Sciatic nerve (tissue), 2 donors: ENCODE measurements around the gene PLA2G12B. TPM values are rescaled to one million over a fixed set of nuclear protein-coding genes. Genes with fewer than 3 reads are reported as not detected.
"Not testable (repeated sequence)": the region's sequence is repeated elsewhere in the genome, so short reads cannot be mapped to it uniquely, and the experiment has no call there.

ENCODE experiments used
- ATAC-seq: fragments of 200-7000 bp; cut with Tn5 transposase; one replicate; pipeline ENCODE4 v1.9.1; 2020; ENCODE audit warnings: mild to moderate bottlenecking, moderate library complexity
- DNase-seq: peaks from one replicate; pipeline ENCODE4 v3.0.0-alpha.2; 2020; ENCODE audit warnings: low spot score
- intact Hi-C: fragments of 100-400 bp; cut with DNase I; formaldehyde crosslinking; loops from one replicate; pipeline ENCODE4 v1.14.2; 2022
- total RNA-seq: library from RNA; stranded (reverse); fragmentation: NEBNext Ultra II Directional; extraction: Animal tissue kit (Norgen Biotek cat#: 25700); gene quantifications from one replicate; pipeline ENCODE4 v1.2.1, GENCODE V29; 2021
- donor health status: DM: no; HTN: no; CAD: no.
- donor health status: DM: no; HTN: no; CAD: no.

Gene PLA2G12B, protein sequence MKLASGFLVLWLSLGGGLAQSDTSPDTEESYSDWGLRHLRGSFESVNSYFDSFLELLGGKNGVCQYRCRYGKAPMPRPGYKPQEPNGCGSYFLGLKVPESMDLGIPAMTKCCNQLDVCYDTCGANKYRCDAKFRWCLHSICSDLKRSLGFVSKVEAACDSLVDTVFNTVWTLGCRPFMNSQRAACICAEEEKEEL
- not detected for total RNA-seq

DNA sequence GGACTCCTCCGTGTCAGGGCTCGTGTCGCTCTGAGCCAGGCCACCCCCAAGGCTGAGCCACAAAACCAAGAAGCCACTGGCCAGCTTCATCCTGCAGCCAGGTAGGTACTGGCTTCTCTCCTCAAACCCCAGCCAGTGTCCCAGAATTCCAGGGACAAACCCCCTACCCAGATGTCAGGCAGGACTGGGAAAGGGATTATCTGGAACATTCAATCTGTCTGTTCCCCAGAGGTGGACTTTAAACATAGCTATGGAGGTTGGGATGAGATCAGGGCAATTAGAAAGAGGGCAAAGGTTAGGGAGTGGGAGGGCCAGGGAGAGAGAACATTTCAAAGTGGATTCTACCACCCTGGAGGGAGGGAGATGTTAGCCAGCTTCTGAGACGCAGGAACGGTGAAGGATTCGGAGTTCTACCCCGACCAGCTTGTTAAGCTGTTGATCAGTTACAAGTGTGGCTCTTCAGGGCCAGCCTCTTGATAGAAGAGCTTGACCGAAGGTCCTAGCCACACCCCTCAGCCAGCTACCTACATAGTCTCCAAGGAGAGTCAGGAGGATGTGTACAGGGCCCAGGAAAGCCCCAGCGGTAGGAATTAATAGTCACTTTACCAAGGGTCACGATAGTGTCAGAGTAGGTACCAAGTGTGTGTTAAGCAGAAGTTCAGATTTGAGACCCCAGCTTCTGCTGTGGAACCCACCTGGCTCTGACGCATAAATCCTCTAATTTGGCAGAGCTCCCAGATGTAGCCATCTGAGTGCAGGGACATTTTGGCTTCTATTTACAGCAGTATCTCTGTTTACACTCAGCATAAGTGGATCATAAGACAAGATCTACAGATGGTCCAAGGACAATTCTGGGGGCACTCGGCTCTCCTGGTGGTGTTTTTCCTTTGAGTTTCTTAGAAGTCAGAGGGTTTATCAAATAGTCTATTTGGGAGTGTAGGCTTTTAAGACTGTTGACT, at the start of gene PLA2G12B:
PLA2G12B (minus strand) TSS at position 211 of the 959 bp plus-strand sequence; CDS start at position 90, 121 bp downstream.
- no peak for DNase-seq
- intact Hi-C loops: no loop called here
- ATAC-seq: no peak

DNA sequence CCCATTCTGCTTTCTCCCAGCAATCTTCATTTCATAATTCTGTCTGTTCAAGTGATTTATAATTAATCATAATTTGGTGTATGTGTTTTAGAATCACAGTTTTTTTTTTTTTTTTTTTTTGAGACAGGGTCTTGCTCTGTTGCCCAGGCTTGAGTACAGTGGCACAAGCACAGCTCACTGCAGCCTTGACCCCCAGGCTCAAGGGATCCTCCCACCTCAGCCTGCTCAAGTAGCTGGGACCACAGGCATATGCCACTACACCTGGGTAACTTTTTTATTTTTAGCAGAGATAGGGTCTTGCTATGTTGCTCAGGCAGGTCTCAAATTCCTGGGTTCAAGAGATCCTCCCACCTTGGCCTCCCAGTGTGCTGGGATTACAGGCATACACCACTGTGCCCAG, 49.2 kb upstream of the PLA2G12B start:
- DNase-seq (no peak), ATAC-seq (no peak)
- intact Hi-C loops: no loop called here

DNA sequence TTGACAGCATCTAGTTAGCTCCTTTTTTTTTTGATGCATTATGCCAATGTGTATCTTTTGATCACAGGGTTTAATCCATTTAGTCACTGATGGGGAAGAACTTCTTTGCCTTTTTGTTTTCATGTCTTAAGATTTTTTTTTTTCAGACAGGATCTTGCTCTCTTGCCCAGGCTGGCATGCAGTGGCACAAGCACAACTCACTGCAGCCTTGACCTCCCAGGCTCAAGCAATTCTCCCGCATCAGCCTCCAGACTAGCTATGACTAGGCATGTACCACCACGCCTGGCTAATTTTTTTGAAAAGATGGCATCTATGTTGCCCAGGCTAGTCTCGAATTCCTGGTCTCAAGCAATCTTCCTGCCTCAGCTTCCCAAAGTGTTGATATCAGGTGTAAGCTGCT, 46.4 kb upstream of the PLA2G12B start:
- ATAC-seq (no peak), DNase-seq (no peak)
- intact Hi-C loops: no loop called here

DNA sequence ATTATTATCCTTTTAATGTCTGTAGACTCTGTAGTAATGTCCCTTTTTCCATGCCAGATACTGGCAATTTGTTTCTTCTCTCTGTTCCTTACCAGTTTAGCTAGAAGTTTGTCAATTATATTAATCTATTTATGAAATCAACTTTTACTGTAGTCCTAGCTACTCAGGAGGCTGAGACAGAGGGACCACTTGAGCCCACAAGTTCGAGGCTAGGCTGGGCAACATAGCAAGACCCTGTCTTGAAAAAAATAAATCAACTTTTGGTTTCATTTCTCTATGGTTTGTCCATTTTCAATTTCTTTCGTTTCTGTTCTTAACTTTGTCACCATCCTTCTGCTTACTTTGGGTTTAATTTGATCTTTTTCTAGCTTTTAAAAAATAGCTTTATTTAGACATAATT, 42.5 kb upstream of the PLA2G12B start:
- intact Hi-C loops: no loop called here
- no peak for ATAC-seq
- no peak for DNase-seq

DNA sequence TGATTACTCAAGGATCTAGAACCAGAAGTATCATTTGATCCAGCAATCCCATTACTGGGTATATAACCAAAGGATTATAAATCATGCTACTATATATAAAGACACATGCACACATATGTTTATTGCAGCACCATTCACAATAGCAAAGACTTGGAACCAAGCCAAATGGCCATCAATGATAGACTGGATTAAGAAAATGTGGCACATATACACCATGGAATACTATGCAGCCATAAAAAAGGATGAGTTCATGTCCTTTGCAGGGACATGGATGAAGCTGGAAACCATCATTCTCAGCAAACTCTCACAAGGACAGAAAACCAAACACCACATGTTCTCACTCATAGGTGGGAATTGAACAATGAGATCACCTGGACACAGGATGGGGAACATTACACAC, 40.9 kb upstream of the PLA2G12B start:
- DNase-seq, intact Hi-C loops, ATAC-seq: not testable (repeated sequence)

DNA sequence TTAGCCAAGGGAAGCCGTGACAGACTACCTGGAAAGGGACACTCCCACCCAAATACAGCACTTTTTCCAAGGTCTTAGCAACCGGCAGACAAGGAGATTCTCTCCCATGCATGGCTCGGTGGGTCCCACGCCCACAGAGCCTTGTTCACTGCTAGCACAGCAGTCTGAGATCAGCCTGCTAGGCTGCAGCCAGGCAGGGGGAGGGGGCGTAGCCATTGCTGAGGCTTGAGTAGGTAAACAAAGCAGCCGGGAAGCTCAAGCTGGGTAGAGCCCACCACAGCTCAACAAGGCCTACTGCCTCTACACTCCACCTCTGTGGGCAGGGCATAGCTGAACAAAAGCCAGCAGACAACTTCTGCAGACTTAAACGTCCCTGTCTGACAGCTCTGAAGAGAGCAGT, 35.2 kb upstream of the PLA2G12B start:
- DNase-seq, intact Hi-C loops, ATAC-seq: not testable (repeated sequence)

DNA sequence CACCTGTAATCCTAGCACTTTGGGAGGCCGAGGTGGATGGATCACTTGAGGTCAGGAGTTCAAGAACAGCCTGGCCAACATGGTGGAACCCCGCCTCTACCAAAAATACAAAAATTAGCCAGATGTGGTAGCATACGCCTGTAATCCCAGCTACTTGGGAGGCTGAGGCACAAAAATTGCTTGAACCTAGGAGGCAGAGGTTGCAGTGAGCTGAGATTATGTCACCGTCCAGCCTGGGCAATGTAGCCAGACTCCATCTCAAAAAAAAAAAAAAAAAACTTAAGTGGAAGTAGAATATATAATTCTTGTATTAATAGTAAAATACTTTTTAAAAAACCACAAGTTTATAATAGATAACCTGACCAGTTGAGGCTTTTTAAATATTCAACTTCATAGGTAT, 30.0 kb upstream of the PLA2G12B start:
- DNase-seq, ATAC-seq, intact Hi-C loops: not testable (repeated sequence)

DNA sequence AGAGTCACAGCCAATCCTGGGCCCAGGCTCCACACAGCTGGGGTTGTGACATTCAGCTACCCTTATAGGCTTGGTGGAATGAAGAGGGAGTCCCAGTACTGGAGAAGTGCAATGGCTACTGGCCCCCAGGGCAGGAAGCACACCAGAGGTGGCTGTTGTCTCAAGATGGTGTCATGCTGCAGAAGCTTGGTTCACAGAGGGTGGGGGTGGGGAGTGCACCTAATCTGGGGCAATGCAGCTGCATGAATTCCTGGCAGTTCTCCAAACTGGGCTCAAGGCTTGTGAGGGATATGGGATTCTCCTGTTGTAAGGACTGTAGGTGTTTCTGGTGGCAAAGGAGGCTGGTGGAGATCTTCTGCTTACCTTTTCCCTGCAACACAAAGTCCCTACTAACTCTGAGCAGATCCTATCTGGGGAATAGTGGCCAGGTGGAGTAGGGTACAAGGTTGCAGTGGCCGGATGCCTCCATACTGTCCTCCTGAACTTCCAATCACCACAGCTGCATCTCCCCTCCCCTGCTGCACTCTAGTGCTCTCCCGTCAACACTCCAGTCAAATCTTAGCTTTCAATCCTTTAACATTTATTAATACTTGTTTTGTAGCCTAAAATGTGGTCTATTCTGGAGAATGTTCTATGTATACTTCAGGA, 27.4 kb upstream of the PLA2G12B start:
- no peak for DNase-seq
- ATAC-seq: no peak
- intact Hi-C loops: no loop called here

DNA sequence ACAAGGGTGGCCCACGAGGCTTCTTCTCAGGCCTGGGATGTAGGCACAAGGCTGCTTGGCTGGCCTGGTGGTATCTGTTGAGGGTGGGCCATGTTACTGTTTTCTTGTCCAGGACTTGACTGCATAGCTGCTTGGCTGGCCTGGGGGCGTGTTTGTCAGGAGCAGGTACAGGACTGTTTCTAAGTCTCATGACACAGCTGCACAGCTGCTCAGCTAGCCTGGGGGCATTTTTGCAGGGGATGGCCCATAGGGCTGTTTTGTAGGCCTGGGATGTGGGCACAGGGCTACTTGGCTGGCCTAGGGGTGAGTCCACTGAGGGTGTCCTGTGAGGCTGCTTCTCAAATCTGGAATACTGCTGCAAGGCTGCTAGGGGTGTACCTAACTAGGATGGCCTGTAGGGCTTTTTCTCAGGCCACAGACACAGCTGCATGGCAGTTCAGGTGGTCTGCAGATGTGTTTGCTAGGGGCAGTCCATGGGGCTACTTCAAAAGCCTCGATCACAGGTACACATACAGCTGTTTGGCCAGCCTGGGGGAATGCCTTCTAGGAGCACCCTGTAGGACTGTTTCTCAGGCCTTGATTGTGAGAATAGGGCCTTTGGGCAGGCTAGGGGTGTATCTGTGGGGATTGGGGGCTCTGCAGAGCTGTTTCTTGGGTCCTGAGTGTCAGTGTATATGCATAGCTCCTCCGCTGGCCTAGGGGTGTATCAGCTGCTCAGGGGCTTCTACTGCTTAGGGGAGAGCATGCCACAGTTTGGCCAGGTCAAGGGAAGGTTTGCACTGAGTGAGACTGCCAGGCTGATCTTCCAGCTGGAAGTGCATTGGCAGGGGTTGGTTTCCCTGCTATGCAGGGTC, 26.6 kb upstream of the PLA2G12B start:
- intact Hi-C loops: no loop called here
- ATAC-seq (no peak), DNase-seq (no peak)

DNA sequence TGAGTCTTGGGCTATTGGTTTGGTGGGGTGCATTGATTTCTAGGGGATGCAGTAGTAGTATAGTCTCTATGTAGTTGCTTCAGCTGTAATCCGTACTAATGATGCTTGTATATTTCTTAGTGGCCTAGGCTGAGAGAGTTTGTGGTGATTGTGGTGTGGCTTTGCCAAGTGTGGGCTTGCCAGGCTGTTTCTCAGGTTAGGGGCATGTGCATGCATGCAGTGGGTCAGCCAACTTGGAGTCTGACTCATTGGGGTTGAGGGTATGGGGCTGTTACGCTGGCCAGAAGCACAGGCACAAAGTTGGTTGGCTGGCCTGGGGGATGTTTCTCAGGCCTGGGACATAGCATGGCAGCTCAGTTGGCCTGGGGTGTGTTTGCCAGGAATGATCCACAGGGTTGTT, 25.7 kb upstream of the PLA2G12B start:
- ATAC-seq (no peak), DNase-seq (no peak)
- intact Hi-C loops: no loop called here

DNA sequence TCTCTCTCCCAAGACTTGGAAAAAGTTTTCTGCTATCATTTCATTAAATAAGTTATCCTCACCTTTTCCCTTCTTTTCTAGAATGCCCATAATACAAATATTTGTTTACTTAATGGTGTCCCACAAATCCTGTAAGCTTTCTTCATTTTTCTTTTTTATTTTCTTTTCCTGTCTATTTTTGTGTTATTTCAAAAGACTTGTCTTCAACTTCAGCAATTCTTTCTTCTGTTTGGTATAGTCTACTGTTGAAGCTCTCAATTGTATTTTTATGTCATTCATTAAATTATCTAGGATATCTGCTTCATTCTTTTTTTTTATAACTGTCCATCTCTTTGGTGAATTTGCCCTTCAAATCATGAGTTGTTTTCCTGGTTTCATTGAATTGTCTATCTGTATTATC, 25.1 kb upstream of the PLA2G12B start:
- DNase-seq (no peak), ATAC-seq (no peak)
- intact Hi-C loops: no loop called here

DNA sequence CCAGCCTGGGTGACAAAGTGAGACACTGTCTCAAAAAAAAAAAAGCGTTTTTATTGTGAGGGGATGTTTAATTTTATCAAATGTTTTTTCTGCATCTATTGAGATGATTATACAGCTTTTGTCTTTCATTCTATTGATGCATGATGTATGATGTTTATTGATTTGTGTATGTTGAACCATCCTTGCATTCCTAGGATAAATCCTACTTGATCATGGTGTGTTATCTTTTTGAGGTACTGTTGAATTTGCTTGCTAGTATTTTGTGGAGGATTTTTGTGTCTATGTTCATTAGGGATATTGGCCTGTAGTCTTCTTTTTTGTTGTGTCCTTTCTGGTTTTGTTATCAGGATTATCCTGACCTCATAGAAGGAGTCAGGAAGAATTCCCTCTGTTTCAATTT, 22.3 kb upstream of the PLA2G12B start:
- DNase-seq (no peak), ATAC-seq (no peak)
- intact Hi-C loops: no loop called here

DNA sequence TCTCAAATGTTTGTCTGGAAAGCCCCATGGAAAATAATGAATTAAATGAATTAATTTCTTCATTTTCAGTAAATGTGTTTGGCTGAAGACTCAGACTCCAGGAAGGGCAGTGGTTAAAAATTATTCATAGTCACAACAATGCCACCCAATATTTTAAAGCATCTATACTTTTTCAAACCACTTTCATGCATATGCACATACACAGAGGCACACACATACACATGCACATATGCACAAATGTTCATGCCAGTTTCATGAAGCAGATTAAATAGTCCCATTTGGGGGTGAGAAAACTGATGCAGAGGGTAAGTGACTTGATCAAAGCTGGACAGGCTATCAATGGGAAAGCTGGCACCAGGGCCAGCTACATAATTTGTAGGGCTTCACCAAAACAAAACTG, 1.4 kb upstream of the PLA2G12B start:
- ATAC-seq (no peak), DNase-seq (no peak)
- intact Hi-C loops: no loop called here

DNA sequence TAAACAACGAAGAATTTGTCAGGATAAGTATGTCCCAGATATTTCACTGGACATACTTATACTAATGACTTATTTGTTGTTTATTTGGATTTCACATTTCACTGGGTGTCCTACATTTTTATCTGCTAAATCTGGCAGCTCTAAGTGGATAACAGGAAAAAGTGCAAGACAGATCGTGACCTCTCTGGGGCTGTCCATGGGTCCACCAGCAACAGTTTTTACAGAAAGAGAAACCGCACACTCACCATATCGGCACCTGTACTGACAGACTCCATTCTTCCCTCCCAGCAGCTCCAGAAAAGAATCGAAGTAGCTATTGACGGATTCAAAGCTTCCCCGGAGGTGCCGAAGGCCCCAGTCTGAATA, 393 bp downstream of the PLA2G12B start:
- intact Hi-C loops: no loop called here
- no peak for ATAC-seq
- no peak for DNase-seq

DNA sequence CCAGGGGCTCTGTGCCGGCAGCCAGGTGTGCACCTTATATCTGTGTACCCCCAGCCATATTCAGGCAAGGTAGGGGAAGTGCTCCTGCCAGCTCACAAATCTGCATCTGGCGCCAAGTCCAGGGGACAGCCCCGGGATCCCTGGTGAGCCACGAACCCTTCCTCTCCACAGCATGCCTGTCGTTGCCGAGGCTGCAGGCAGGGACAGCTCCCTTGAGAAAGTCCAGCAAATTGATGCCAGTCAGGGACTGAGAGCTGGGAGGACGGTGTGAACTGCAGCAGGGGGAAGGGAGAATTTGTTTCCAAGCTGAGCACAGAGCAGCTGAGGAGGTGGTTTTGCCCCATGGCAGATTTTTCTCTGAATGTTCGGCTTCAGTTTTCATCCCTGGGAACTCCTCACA, 919 bp downstream of the PLA2G12B start:
- intact Hi-C loops: no loop called here
- ATAC-seq (no peak), DNase-seq (no peak)

DNA sequence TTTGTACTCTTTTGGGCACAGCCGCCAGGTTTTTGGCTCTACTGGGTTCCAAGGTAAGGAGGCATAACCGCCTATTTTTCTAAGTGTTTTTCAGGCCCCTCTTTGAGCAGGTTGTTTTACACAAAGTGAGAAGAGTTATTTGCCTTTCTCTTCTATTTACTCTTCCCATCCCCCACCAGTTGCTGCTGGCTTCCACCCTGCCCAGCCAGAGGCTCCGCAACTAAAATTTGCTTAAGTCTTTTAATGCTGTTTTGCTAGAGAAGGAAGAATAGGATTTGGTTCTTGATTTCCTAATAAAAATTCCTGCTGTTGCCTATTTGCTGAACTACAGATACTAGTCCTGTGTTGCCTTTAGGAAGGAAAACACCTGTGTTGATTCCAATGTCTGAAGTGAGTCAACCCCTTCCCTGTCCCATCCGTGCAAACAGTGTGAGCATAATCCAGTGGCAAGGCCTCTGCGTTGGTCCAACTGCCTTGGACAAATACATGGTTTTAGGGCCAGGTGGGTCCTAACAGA, 1.9 kb downstream of the PLA2G12B start:
- ATAC-seq: no peak
- no peak for DNase-seq
- intact Hi-C loops: no loop called here

DNA sequence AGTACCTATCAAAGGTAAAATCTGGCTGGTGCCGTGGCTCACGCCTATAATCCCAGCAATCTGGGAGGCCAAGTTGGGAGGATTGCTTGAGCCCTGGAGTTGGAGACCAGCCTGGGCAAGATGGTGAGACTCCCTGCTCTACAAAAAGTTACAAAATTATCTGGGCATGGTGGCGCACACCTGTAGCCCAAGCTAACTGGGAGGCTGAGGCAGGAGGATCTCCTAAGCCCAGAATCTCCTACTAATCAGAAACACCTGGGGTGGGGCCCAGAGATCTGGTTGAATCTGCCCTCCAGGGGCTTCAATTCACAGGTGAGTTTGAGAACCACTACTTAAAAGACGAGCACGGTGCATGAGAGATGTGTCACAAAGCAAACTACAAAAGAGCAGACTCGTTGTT, 2.4 kb downstream of the PLA2G12B start:
- intact Hi-C loops: no loop called here
- DNase-seq (no peak), ATAC-seq (no peak)

DNA sequence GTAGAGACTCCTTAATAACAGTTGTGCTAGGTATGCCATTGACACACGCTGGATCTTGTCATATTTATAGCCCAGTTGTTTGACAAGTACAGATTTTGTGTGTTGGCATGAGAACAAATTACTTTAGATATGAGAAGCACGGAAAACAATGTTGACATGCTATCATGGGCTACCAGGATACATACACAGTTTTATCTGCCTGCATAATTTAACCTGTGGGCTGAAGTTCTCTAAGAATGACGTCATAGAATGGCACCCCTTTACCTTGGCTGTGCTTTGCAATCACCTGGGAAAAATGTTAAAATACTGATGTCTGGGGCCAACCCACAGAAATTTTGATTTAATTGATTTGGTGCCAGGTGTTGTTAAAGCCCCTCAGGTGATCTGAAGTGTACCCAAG, 2.8 kb downstream of the PLA2G12B start:
- DNase-seq: no peak
- intact Hi-C loops: no loop called here

DNA sequence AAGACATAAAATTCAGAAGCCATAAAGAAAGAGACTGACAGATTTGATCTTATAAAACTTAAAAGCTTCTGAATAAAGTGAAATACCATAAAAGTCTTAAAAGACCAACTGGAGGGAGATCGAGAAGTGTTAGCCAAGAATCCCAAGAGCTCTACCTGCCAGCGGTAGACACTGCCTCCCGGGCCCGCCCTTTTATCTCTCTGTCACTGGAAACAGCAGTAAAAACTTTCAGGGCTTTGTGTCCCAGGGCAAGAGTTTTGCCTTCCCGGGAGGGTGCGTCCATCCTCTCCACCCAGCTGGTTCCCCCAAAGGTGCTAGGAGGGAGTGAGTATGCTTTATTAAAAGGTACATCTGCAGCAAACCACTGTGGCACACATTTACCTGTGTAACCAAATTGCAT, 5.8 kb downstream of the PLA2G12B start:
- intact Hi-C loops: no loop called here
- no peak for DNase-seq
- no peak for ATAC-seq

More for the DNA sequence above, 2.8 kb downstream of the PLA2G12B start:
- no peak for ATAC-seq
